NCI-H1092 (cell line): ENCODE data around the gene RNF227.
A peak's percentile ranks its signal among the peaks of the same experiment; 100 is the strongest.

Source experiments
- DNase-seq: peaks from one replicate; lab custom pipeline; 2025; lab: John Stamatoyannopoulos, UW

The RNF227 gene

GRCh38 chr17:7889166-7889955 is 26.7 kb downstream of the RNF227 start:
- peak; percentile 95 for DNase-seq

- no peak for DNase-seq
These were observed 27.7 kb downstream of the RNF227 start, which contains the start of gene CHD3 for GRCh38 chr17:7888184-7888920. Gene CHD3, plus strand, starts transcription at chr17:7888789. Its CDS starts 212 bp downstream, at chr17:7889001.

- peak; percentile 93 for DNase-seq
These were observed 28.5 kb downstream of the RNF227 start for GRCh38 chr17:7887482-7888183.

GRCh38 chr17:7887038-7887481 is 29.0 kb downstream of the RNF227 start:
- no peak for DNase-seq

GRCh38 chr17:7886227-7887037 is 29.7 kb downstream of the RNF227 start:
- peak; percentile 61 for DNase-seq

GRCh38 chr17:7885367-7886226 is 30.5 kb downstream of the RNF227 start:
- peak; percentile 50 for DNase-seq

- DNase-seq = no peak
These were observed 31.3 kb downstream of the RNF227 start for GRCh38 chr17:7884581-7885366.

- no peak for DNase-seq
These were observed 32.2 kb downstream of the RNF227 start for GRCh38 chr17:7883781-7884386.

GRCh38 chr17:7882629-7883028 is 33.5 kb downstream of the RNF227 start:
- DNase-seq = no peak

- DNase-seq = peak; percentile 45
These were observed 34.0 kb downstream of the RNF227 start for GRCh38 chr17:7882068-7882467.

- DNase-seq = peak; percentile 53
These were observed 34.6 kb downstream of the RNF227 start for GRCh38 chr17:7881276-7882054.

- no peak for DNase-seq
These were observed 35.8 kb downstream of the RNF227 start for GRCh38 chr17:7880076-7880868.

GRCh38 chr17:7878234-7878633 is 37.9 kb downstream of the RNF227 start:
- no peak for DNase-seq

GRCh38 chr17:7875804-7876370 is 40.2 kb downstream of the RNF227 start:
- DNase-seq = no peak

- no peak for DNase-seq
These were observed 43.0 kb downstream of the RNF227 start for GRCh38 chr17:7873051-7873450.

- no peak for DNase-seq
These were observed 48.2 kb downstream of the RNF227 start for GRCh38 chr17:7867881-7868329.

- no peak for DNase-seq
These were observed 51.0 kb downstream of the RNF227 start for GRCh38 chr17:7864995-7865650.
